NCI-H2081 (cell line): Measurements from ENCODE around the gene KDM4F.

Source experiments
- DNase-seq, 2 experiments: peaks; one replicate each; lab custom pipeline; 2025; lab: John Stamatoyannopoulos, UW

KDM4F gene

DNA sequence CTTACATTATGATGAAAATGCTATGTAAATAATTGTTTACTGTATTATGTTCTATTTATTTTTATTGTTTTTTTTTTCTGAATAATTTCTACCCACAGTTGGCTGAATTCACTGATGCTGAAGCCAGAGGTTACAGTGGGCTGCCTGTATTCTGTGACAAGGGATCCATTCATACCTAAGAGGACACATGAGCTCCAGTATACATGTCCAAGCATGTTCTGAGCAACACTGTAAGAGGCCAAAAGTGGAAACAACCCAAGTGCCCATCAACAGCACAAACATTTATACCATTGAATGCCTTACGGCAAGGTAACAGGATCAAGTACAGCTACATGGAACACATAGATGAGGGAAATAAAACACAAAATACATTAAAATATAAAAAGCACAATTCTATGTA, 16.1 kb downstream of the KDM4F start:
- no peak for DNase-seq

DNA sequence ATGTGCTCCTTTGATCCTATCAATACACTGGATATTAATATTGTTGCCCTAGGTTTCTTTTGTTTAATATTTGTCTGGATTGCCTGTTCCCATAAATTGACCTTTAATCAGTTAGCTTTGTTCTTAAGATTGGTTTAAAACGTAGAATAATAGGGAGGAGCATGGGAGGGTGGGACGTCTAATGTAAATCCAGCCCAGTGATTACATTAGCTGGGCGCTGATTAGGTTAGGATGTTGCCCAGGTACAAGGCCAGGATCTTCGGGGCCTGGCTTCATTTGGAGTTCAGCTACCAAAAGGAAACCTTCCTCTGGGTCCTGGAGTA, 17.5 kb downstream of the KDM4F start, which contains the start of gene SRSF8:
TSS of gene SRSF8 (plus strand) at position 204 of the 323 bp plus-strand sequence. CDS start 308 bp downstream, outside the sequence.
- peak; percentile 59 to 86 for DNase-seq

DNA sequence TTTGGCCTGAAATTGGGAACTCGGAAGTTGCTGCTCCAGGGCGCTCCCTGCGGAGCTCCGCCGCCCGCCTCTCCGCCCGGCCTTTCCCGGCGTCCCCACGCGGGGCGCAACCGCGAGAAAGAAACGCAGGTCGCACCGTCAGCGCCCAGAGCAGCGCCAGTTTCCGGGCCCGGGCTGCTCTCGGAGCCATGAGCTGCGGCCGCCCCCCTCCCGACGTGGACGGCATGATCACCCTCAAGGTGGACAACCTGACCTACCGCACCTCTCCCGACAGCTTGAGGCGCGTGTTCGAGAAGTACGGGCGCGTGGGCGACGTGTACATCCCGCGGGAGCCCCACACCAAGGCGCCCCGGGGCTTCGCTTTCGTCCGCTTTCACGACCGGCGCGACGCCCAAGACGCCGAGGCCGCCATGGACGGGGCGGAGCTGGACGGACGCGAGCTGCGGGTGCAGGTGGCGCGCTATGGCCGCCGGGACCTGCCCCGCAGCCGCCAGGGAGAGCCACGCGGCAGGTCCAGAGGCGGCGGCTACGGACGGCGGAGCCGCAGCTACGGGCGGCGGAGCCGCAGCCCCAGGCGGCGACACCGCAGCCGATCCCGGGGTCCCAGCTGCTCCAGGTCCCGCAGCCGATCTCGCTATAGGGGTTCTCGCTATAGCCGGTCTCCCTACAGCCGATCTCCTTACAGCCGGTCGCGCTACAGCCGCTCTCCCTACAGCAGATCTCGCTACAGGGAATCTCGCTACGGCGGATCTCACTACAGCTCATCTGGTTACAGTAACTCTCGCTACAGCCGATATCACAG, 18.0 kb downstream of the KDM4F start:
- peak; percentile 60 to 86 for DNase-seq

DNA sequence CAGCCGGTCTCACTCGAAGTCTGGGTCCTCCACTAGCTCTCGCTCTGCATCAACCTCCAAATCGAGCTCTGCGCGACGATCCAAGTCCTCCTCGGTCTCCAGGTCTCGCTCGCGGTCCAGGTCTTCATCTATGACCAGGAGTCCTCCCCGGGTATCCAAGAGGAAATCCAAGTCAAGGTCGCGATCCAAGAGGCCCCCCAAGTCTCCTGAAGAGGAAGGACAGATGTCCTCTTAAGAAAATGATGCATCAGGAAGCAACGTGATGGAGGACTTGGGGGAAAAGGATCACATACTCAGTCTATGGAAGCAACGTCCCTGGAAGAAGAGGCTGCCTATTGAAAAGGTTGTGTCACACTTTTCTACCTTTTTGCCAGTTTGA, 18.6 kb downstream of the KDM4F start:
- no peak for DNase-seq

DNA sequence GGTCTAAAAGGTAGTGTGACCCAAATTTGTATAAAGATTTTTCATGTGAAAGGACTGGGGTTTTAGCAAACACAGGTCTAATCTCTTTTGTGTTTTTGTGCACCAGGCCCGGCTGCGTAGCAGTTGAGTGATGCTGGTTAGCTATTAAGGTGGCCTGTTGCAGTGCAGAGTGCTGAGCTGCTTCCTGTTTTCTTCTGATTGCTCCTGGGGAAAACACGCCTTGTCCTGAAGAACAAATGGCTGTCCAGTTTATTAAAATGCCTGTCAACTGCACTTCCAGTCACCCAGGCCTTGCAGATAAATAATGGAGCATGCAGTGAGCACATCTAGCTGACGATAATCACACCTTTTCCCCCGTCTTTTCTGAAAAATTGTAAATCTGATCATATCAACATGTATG, 19.3 kb downstream of the KDM4F start:
- peak; percentile 81 to 95 for DNase-seq

DNA sequence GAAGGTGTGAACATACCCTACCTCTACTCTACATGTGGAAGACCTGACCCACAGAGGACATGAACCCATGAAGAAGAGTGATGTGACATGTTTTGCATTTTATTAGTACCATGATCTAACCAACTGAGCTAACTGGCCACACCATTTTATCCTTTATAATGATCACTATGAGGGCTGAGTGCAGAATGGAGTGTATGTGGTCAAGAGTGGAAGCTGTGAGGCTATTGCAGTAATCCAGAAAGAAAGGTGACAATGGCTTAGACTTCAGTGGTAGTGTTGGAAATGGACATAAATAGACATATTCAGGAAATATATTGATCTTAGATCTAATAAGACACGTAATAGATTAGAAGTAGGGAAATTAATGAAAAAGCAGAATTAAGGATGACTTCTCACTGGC, 21.2 kb downstream of the KDM4F start:
- DNase-seq = no peak

DNA sequence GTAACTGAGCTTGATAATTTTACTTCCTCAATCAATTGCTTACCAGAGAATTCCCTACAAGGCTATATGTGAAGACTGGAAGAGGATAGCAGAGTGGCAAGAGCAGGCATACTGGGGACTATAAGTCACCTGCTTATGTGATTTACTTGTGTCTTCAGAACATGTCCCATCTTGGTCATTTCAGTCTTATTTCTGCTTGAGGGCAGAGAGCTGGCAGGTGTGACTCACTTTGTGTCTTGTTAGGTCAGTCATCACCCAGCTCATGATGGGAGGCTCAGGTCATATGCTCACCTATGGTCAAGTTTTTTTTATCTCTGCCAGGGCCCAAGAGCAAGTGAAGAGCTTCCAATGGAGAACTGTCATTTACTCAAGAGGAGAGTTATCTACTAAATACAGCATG, 23.7 kb downstream of the KDM4F start:
- no peak for DNase-seq

DNA sequence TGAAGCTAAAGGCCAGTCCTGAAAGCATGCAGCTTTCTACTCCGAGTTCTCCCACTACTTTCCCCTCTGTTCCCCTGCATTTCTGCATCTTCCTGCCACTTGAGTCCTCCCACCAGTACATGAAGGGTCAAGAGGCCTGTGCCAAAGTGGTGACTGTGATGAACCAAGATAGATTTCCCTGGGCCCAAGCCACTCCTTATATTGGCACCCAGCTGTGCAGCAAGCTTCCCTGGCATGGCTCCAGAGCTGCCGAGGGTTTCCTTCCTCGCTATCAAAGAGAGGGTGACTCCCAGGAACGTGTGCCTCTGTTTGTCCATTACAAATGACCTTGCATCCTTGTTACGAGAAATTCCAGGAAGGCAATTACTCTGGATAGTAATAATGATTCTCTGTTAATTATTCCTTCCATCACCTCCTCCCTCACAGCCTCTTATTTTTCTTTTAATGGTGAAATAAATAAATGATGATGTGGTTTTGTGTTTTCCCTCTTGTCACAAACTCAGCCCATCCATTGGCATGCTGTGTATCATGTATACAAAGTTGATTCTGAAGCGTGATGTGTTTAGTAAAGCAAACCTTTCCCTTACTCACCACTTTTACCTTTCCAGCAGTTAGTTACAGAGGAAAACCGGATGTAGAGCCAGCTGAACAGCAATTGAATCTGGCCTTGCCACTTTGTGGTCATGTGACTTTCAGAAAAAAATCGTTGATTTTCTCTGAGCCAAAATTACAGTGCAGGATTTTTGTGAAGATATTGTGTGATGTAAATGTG, 25.8 kb downstream of the KDM4F start:
- no peak for DNase-seq

DNA sequence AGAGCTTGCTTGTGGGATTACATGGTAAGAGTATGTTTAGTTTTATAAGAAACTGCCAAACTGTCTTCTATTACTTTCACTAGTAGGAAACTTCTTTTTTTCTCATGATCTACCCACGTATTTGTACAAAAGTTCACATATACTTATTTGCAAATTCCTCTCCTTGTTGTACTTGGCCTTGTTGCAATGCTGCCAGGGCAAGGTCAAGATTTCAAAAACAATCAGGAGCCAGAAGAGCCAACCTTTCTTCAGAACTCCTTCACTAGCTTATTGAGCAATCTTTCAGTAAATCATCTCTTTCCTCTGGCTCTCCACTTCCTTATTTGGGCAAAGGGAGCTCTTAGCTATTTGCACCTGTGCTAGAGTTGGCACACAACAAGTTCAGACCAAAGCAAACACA, 27.2 kb downstream of the KDM4F start:
- no peak for DNase-seq

DNA sequence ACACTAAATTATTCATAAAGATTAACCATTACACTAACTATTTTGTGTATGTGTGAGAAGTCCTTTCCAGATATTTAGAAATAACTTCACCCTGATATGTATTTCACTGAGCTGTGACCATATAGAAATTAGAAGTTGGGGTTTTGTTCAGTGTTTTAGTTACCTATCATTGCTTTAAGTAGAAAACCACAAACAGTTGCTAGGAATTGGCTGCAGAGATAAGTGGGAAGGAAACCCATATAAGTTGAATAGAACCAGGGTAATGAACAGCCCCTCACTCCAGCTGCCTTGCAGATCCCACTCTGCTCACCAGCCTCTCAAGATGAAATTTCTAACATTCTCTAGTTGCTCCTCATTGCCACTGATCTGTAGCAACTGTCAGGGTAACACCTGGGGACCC, 27.8 kb downstream of the KDM4F start:
- DNase-seq = no peak

DNA sequence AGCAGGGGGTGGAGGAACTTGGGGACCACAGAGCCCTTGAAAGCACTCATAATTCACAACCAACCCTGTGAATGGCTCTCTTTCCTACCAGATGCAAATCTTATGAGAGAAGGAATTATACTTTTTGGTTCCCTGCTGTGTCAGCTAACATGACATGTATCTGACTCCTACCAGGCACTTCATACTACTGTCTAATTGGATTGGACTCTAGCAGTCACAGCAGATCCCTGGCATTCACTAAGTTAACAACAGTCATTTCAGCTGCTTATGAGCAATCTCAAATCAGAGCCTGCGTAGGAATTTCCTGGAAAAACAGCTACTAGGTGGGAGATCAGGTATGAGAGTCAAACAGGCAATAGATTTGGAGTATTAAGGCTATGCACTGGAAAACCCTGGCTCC, 29.3 kb downstream of the KDM4F start:
- no peak for DNase-seq

DNA sequence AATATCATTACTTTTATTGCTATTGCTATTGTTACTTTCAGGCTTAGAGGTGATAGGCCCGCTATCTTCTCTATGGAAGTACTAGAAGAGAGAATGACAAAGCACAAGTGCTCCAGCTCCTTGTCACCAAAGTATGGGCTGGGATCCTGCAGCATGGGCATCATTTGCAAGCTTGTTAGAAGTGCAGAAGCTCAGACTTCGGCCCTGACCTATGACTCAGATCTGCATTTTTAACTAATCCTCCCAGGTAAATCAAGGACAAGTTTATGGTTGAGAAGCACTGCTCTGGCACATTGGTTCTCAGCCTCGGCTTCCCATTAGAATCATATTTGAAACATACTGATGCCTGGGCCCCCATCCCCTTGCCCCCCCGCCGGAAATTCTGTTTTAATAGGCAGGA, 31.8 kb downstream of the KDM4F start:
- no peak for DNase-seq

DNA sequence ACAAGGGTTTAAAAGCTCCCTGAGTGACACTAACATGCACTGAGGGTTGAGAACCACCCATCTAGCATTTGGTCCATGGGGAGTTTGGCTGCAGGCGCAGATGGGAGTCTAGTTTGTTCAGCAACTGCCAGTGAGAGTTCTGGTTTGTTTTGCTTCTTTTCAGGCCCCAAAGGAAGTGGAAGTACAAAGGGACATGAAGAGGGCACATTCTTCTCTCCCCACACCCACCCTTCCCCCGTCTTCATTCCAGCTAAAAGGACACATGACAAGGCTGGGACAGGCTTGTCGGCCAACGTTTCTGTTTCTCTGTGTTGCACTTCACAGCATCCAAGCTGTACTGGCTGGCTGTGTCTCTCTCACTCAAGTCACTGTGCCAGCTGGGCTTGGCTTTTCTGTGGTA, 32.2 kb downstream of the KDM4F start:
- no peak for DNase-seq

DNA sequence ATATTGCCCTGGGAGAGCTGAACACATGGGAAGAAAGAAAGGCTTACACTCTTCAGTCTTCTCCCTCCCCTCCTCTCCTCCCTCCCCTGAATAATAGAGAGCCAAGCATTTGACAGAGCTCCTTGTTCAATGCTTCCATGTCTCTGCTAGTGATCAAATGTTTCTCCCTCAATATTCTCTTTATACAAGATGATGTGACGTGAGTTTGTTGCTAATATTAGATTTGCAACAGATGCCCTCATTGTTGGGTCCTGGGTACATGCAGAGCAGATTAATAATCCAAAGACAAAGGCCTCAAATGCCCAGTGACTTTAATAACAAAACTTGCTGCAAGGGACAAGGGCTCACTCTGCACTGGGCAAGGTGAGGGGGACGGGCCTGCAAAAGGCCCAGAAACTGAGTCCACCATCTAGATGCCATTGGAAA, 33.4 kb downstream of the KDM4F start:
- no peak for DNase-seq

DNA sequence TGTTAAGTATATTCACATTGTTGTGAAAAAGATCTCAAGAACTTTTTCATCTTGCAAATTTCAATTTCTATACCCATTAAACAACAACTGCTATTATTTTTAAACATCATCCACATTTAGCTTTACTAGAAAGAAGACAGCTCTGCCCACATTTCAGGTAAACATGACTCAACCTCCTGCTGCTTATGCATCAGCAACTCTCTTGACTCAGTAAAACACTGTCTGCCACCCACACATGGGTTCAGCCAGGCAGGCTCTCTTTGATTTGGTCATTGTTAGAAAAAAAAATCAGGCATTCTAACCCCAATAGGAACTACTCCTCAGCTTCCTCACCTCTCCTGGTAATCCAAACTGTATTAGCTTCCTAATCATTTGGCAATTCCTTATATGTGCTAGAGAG, 35.3 kb downstream of the KDM4F start:
- no peak for DNase-seq

DNA sequence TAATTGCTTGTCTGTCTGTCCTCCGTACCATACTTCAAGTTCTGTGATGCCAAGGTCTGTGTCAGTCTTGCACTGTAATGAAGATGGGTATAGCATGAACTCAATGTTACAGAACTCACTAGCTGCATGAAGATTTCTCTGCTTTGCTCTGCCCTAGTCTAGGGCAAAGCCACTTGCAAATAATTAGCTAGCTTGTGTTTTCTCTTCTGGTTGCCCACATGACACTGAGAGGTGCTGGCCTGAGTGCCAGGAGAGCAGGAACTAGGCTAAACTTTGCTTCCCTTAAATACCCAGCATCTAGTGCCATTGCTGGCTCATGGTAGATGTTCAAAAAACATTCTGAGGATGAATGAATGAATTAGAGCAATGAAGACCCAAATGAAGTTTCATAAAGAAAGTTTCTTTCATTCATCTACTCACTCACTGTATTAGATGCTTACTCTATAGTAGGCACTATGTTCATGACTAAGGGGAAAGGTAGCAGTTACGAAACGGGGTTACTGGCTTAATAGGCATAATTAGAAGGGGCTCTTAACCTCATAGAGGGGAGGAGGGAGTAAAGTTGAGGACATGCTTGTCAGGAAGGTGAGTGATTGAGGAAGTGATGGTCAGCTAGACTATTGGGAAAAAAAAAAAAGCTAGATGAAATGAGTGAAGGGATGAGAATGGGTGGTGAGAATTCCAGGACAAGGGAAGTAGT, 36.0 kb downstream of the KDM4F start:
- DNase-seq = no peak

DNA sequence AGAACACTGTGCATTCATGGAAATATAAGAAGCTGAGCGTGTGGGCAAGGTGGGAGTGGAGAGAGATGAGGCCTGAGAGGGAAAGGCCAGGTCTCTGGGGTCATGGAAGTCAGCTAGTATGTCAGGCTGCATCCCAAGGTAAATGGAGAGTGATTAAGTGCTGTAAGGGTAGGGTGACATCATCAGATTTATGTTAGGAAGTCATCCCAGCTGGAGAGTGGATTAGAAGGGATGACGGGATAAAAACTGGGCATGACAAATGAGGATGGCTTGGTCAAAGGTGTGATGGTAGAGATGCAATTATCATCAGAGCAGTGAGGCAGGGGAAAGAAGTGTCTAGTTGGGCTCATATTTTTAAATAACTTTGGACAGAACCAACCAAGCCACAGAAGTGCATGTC, 36.9 kb downstream of the KDM4F start:
- no peak for DNase-seq

DNA sequence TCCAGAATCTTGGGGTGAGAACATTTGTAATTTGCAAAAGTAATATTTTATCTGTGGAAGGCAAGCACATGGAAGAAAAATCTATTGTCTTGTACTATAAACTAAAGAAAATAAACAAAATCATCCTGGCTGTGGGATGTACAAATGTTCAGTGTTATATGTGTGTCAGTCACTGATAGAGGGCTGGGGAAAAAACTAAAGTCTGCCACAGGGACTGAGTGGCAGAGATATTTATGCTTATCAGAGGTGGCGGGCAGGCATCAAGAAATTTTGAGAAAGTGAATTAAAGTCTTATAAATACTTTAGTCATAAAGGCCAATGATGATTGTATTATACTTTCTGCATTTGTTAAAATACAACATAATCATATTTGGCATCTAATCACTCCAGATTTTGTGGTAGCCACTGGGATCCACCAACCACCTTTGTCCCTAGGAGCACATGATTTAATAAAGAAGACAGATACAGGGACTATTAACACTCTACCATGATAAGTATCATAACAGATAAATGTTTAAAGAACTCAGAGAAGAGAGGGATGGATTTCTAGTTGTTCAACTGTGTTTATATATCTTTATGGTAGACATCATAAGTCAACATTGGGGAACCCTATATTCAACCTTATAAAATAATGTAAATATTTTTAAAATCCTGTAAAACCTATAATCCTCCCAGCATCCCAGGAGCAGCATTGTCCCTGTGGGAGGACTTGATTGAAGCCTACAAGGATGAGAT, 37.8 kb downstream of the KDM4F start:
- DNase-seq = no peak

DNA sequence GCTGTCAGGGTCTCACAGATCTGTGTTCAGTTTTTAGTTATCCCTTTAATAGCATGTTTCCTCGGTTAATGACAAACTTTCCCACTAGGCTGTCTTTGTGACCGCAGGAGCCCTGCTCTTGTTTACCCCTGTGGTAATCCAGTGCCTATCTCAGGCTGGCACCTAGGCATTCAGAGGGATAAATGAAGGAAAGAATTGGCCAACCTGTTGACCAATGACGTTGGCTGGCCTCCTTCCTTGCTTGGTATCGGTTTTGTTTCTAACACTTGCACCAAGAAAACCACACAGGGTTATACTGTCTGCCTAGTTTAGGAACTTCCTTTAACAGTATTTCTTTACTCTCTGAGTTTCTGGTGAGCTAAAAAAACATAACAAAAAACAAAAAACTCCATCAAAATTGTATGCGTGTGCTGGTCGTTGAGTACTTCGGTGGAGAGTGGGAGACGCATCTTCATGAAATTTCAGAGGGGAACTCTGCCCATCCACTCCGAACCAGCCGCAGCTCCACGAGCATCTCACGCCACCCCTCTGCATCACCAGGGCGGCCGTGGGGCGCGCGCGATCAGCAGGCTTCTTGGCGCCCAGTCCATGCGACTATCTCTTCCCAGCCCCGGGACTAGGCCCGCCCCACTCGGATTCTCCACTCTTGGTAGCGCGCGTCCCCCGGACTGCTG, 39.9 kb downstream of the KDM4F start:
- no peak for DNase-seq

DNA sequence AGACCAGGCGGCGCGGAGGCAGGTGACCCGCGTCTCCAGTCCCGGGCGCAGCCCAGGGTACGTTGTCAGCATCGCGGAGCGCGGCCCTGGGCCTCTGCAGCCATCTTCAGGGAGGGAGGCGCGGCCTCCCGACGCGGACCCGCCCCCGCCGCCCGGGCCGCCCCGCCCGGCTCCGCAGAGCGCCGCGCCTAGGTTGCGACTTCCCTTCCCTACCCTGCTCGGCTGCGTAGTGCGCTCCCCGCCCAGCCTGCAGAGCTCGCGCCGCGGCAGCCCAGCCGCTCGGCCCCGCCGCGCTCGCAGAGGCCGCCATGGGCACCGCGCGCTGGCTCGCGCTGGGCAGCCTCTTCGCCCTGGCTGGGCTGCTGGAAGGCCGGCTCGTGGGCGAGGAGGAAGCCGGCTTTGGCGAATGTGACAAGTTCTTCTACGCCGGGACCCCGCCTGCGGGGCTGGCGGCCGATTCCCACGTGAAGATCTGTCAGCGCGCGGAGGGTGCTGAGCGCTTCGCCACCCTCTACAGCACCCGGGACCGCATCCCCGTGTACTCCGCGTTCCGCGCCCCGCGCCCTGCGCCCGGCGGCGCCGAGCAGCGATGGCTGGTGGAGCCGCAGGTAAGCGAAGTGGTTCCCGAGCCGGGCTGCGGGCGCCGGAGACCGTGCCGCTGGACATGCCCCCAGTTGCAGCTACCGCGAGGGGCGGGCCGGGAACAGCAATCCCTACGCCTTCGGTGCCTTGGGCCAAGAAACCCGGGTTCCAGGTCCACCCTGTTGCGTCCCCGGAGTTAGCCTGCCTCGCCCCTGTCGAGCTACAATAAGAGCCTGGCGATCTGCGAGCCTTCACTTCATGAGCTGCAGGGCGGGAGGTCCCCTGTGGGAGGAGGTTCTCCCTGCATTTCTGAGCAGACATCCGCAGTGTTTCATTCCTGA, 40.7 kb downstream of the KDM4F start, which contains the start of gene ENDOD1:
TSS of gene ENDOD1 (plus strand) at position 227 of the 923 bp plus-strand sequence. CDS start at position 309, 82 bp downstream.
- peak; percentile 80 to 84 for DNase-seq
